NT2/D1 (cell line): Measurements from ENCODE around the gene PDS5A.

Experiments
- YY1 ChIP-seq: IDR thresholded peaks from 2 replicates; pipeline ENCODE4 v1.6.1; 2011; ENCODE audit not compliant: insufficient read length, insufficient read depth
- ZNF274 ChIP-seq: IDR thresholded peaks from 2 replicates; pipeline ENCODE4 v1.6.1; 2011; ENCODE audit warnings: mild to moderate bottlenecking, low read depth, low read length

DNA sequence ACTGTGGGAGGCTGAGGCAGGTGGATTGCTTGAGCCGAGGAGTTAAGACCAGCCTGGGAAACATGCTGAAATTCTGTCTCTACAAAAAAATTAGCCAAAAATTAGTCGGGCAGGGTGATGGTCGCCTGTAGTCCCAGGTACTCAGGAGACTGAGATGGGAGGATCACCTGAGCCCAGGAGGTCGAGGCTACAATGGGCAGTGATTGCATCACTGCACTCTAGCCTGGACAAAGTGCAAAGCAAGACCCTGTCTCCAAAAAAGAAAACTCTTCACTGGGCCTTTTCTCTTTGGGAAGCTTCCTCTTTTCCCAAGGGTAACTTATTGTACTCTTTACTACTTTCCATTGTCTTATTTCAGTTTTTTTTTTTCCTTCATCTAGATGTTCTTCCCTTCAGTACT, 190.9 kb downstream of the PDS5A start:
- no peak for TF ChIP-seq ZNF274
- no peak for TF ChIP-seq YY1
